ENCODE data around the gene MECP2.
"Not testable (repeated sequence)": the region's sequence is repeated elsewhere in the genome, so short reads cannot be mapped to it uniquely, and the experiment has no call there.

The MECP2 gene

DNA sequence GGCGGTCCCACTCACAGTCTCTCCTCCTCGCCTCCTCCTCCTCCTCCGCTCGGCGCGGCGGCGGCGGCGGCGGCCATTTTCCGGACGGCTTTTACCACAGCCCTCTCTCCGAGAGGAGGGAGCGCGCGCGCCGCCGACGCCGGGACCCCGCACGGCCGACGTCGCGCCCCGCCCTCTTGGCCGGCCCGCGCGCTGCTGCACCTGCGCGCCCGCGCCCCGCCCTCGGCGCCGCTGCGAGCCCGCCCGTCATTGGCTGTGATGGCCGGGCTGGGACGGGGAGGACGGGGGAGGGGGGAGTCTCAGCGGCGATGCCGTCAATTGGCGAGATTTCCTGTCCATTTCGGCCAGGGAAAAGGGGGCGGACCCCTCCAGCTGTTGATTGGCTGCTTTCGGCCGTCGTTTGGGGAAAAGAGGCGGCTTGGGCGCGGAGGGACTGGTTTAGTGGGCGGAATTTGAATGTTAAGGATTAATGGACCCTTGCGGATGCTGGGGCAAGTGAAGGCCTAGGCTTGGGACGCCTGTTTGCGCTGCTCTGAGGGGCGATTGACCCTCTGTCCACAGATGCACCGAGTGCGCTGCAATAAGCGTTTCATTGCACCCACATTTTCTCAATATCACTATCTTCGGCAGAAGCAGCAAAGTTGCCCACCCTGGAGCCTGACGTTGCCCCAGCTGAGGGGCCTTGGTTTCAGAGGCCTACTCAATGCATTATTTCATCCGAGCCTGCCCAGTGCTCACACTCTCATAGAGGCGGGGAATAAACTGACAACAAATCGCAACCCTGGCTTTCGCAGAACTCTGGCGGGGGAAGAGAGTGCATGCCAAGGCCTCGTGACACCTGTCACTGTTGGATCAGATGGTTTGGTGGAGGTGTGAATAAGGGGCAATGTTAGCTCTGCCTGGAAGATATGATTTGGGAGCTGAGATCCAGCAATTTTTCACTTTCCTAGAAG lies at the start of gene MECP2:
Gene MECP2, minus strand, starts transcription at position 129 of the 953 bp plus-strand sequence.
- Mint-ChIP-seq H3K27ac (peak within 1 kb of the TSS; percentile 99), H3K9me3 (no peaks in the 10 kb centered on the region), H3K27me3 (no peaks in the 10 kb centered on the region), H3K4me3 (peak within 1 kb of the TSS; percentile 95 to 98), H3K4me1 (peaks cover 52% of the 10 kb centered on the region)
- DNase-seq, result peak; percentile 88 to 90
- ATAC-seq, result peak; percentile 90

DNA sequence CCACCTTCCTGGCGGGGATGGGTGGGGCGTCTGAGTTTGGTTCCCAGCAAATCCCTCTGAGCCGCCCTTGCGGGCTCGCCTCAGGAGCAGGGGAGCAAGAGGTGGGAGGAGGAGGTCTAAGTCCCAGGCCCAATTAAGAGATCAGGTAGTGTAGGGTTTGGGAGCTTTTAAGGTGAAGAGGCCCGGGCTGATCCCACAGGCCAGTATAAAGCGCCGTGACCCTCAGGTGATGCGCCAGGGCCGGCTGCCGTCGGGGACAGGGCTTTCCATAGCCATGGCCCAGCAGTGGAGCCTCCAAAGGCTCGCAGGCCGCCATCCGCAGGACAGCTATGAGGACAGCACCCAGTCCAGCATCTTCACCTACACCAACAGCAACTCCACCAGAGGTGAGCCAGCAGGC lies 46.5 kb upstream of the MECP2 start, which contains the start of gene OPN1LW:
Gene OPN1LW, plus strand, starts transcription at position 234 of the 400 bp plus-strand sequence. Its CDS starts 41 bp downstream, at position 275.
- H3K4me1 Mint-ChIP-seq, ATAC-seq, H3K27ac Mint-ChIP-seq, DNase-seq, H3K9me3 Mint-ChIP-seq, H3K27me3 Mint-ChIP-seq, H3K4me3 Mint-ChIP-seq: not testable (repeated sequence)

DNA sequence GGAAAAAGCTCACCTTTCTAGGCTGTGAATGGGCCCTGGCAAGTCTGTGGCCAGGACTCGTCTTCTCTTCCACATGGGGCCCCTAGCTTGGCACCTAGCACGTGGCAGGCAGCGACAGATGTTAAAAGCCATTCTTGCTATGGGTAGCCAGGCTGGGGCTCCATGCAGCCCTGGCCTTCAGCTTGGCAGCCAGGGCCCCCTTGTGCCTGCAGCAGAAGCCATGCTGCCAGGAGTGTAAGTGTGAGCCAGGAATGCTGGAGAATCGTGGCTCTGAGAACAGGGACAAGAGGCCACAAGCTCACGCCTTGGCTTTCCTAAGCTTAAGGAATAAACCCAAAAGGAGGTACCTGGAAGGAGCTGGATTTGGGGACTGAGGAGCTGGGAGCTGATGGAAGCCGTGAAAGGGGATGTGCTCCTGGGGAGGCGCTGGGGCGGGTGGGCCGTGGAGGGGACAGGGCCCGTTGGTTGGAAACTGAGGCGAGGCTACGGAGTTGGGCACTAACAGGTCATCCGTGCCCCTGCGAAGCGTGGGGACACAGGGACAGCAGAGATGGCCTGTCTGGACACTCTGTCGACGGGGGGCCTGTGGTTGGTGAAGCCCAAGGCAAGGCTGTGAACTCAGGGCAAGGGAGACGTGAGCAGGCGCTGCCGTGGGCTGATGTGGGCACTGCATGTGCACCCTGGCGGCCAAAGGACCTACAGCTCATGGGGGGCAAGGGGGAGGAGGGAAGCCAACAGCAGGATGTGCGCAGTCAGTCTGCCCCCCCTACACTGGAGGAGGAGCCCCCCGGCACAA lies 45.6 kb upstream of the MECP2 start:
- no peaks in the 10 kb centered on the region for H3K4me1 Mint-ChIP-seq
- no peak overlapping the region for H3K27ac Mint-ChIP-seq
- no peaks in the 10 kb centered on the region for H3K27me3 Mint-ChIP-seq
- H3K9me3 Mint-ChIP-seq, result no peaks in the 10 kb centered on the region
- DNase-seq (no peak), ATAC-seq (no peak)
- no peak overlapping the region for H3K4me3 Mint-ChIP-seq

DNA sequence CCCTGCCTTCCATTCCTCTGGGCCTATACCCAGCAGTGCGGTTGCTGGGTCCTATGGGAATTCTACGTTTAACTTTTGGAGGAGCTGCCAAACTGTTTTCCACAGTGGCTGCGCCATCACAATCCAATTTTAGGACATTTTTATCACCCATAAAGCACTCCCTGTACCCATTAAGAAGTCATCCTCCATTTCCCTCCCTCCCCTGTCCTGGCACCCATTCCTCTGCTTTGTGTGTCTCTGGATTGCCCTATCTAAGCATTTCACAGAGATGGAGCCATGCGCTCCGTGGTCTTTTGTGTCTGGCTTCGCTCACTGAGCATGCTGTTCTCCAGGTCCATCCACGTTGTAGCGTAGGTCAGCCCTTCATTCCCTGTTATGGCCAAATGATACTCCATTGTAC lies 44.9 kb upstream of the MECP2 start:
- Mint-ChIP-seq H3K27ac (peak overlapping the region in 1 of 2 donors; percentile 19), H3K27me3 (no peaks in the 10 kb centered on the region), H3K9me3 (no peaks in the 10 kb centered on the region), H3K4me3 (no peak overlapping the region), H3K4me1 (no peaks in the 10 kb centered on the region)
- ATAC-seq (no peak), DNase-seq (no peak)

DNA sequence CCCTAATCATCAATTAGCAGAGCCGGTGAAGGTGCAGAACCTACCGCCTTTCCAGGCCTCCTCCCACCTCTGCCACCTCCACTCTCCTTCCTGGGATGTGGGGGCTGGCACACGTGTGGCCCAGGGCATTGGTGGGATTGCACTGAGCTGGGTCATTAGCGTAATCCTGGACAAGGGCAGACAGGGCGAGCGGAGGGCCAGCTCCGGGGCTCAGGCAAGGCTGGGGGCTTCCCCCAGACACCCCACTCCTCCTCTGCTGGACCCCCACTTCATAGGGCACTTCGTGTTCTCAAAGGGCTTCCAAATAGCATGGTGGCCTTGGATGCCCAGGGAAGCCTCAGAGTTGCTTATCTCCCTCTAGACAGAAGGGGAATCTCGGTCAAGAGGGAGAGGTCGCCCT lies 43.2 kb upstream of the MECP2 start:
- Mint-ChIP-seq H3K27me3 (no peaks in the 10 kb centered on the region), H3K27ac (no peak overlapping the region), H3K4me3 (no peak overlapping the region)

DNA sequence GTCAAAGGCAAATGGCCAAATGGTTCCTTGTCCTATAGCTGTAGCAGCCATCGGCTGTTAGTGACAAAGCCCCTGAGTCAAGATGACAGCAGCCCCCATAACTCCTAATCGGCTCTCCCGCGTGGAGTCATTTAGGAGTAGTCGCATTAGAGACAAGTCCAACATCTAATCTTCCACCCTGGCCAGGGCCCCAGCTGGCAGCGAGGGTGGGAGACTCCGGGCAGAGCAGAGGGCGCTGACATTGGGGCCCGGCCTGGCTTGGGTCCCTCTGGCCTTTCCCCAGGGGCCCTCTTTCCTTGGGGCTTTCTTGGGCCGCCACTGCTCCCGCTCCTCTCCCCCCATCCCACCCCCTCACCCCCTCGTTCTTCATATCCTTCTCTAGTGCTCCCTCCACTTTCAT lies 42.7 kb upstream of the MECP2 start:
- ATAC-seq (no peak), DNase-seq (no peak)
- H3K27ac Mint-ChIP-seq, result no peak overlapping the region
- no peaks in the 10 kb centered on the region for H3K27me3 Mint-ChIP-seq
- H3K4me3 Mint-ChIP-seq, result no peak overlapping the region
- no peaks in the 10 kb centered on the region for H3K9me3 Mint-ChIP-seq
- peaks cover 16% of the 10 kb centered on the region for H3K4me1 Mint-ChIP-seq

More for the DNA sequence above, 43.2 kb upstream of the MECP2 start:
- Mint-ChIP-seq H3K4me1 (peaks cover 13% of the 10 kb centered on the region), H3K9me3 (no peaks in the 10 kb centered on the region)
- DNase-seq (no peak), ATAC-seq (no peak)

DNA sequence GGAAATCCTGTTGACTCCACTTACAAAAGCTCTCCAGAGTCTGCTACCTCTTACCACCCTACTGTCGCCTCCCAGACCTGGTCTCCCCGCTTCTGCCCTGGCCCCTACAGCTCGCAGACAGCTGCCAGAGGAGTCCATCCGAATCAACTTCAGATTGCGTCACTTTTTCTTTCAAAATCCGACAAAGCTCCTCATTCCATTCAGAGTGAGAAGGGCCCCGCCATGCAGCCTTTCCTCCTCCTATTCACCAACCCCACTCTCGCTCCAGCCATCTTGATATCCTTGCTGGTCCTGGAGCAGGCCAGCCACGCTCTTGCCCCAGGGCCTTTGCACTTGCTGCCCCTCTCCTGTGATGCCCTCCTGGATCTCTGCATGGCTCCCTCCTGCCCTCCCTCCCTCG lies 41.3 kb upstream of the MECP2 start:
- H3K4me1 Mint-ChIP-seq, result peaks cover 16% of the 10 kb centered on the region
- no peak for ATAC-seq
- no peak for DNase-seq
- H3K4me3 Mint-ChIP-seq, result no peak overlapping the region
- H3K9me3 Mint-ChIP-seq, result no peaks in the 10 kb centered on the region
- H3K27ac Mint-ChIP-seq, result no peak overlapping the region
- no peaks in the 10 kb centered on the region for H3K27me3 Mint-ChIP-seq

DNA sequence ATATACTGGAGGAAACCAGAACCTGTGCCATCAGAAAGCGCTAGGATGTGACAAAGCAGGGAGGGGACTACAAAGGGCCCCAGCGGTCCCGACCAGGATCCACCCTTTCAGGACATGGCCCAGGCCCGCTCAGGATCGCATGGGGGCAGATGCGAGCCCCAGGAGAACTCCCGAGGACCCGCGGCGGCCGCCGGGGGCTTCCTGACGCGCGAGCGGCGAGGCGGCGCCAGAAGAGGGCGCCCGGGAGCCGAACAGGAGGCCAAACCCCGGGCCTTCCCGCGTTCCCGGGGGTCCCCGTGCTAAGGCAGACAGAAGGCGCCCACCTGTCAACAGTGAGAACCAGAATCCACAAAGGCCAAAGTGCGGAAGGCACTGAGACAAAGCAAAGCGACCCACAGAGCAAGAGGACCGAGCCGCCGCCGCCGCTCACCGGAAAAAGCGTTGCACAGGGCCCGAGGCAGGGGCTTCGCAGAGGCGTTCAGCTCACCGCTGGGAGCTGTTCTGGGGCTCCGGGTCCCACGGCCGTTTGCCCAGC lies 39.2 kb upstream of the MECP2 start:
- Mint-ChIP-seq H3K27ac (peak overlapping the region; percentile 94 to 97), H3K9me3 (no peaks in the 10 kb centered on the region), H3K4me3 (peak overlapping the region; percentile 84 to 89), H3K4me1 (peaks cover 16% of the 10 kb centered on the region), H3K27me3 (no peaks in the 10 kb centered on the region)
- DNase-seq (peak; percentile 68), ATAC-seq (peak; percentile 89)

DNA sequence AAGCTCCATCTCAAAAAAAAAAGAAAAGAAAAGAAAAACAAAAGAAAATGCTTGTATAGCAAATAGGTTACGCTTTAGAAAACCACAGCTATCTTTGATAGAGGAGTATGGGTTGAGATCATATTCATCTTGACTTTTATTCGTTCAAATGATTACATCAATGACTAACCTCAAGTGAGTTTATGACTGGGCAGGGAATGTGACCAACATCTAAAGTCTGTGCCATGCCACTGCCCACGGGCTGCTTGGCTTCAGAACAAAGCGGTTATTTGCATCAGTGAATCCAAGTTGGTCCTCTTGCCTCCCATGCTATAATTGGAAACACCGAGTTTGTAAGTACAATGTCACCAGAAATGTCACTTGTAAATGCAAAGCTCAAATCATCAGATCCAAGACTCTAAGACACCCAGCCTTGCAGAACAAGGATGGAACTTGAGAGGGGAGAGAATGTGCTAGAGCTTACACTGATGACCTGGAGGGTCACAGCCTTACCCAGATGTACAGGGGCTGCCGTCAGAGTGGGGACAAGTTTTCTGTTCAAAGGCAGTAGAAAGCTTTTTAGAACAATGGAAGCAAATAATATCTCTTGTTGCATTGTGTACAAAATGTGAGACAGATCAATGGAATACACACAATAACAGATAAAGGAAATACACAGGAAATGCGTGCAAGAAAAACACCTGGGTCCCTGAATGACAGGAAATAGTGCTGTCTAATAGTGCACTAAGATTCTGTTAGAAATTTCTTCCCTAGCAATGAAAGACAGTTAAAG lies 38.1 kb upstream of the MECP2 start:
- DNase-seq (no peak), ATAC-seq (peak; percentile 58)
- H3K9me3 Mint-ChIP-seq, result no peaks in the 10 kb centered on the region
- peak overlapping the region; percentile 70 to 84 for H3K4me3 Mint-ChIP-seq
- peak overlapping the region in 1 of 2 donors; percentile 95 for H3K27ac Mint-ChIP-seq
- peaks cover 16% of the 10 kb centered on the region for H3K4me1 Mint-ChIP-seq
- H3K27me3 Mint-ChIP-seq, result no peaks in the 10 kb centered on the region

DNA sequence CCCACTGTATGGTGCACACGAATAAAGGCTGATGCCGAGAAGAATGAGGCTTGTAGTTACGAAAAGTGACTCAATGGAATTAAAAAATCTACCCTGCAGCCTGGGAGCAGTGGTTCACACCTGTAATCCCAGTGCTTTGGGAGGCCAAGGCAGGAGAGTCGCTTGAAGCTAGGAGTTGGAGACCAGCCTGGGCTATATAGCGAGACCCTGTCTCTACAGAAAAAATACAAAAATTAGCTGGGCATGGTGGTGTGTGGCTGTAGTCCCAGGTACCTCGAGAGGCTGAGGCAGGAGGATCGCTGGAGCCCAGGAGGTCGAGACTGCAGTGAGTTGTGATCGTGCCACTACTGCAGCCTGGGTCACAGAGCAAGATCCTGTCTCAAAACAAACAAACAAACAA lies 34.8 kb upstream of the MECP2 start:
- Mint-ChIP-seq H3K27me3 (no peaks in the 10 kb centered on the region), H3K9me3 (no peaks in the 10 kb centered on the region), H3K4me1 (peaks cover 16% of the 10 kb centered on the region), H3K27ac (no peak overlapping the region), H3K4me3 (no peak overlapping the region)
- ATAC-seq, result no peak
- DNase-seq, result no peak

DNA sequence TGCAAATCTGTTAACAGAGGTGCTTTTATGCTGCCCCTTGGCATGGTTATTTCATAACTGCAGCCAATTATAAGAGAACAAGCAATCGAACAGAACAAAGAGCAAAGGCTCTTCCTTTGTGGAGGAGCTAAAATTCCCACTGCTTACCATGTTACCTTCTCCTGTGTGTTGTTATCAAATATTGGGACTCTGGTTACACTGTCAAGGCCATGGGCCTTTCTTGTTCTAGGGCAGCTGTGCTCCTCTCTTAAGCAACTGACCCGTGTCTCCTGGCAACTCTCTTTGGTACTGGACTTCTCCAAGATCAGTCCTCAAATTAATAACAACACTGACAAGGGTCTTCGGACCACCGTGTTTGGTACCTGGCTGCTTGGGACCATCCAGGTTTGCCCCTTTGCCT lies 34.4 kb upstream of the MECP2 start:
- Mint-ChIP-seq H3K9me3 (no peaks in the 10 kb centered on the region), H3K4me3 (no peak overlapping the region), H3K4me1 (peaks cover 16% of the 10 kb centered on the region), H3K27ac (no peak overlapping the region), H3K27me3 (no peaks in the 10 kb centered on the region)
- DNase-seq, result no peak
- ATAC-seq, result no peak

DNA sequence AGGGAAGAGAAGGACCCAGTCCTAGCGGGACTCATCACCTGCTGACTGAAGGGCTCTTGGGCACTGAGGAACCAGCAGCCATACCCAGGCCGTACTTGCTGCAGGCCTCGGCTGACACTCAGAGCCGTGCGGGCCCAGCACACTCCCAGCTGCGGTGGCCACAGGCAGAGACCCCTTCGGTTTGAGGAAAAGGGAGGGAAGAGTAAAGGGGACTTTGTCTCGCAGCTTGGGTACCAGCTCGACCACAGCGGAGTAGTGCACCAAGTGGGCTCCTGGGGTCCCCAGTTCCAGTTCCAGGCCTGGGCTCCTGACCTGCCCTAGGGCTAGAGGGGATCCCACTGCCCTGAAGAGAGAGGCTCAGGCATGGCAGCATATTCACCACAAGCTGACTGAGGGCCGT lies 28.6 kb upstream of the MECP2 start:
- H3K27me3 Mint-ChIP-seq, result no peaks in the 10 kb centered on the region
- DNase-seq, result no peak
- no peak overlapping the region for H3K4me3 Mint-ChIP-seq
- no peak for ATAC-seq
- no peak overlapping the region for H3K27ac Mint-ChIP-seq
- H3K4me1 Mint-ChIP-seq, result peaks cover 13% of the 10 kb centered on the region
- no peaks in the 10 kb centered on the region for H3K9me3 Mint-ChIP-seq

DNA sequence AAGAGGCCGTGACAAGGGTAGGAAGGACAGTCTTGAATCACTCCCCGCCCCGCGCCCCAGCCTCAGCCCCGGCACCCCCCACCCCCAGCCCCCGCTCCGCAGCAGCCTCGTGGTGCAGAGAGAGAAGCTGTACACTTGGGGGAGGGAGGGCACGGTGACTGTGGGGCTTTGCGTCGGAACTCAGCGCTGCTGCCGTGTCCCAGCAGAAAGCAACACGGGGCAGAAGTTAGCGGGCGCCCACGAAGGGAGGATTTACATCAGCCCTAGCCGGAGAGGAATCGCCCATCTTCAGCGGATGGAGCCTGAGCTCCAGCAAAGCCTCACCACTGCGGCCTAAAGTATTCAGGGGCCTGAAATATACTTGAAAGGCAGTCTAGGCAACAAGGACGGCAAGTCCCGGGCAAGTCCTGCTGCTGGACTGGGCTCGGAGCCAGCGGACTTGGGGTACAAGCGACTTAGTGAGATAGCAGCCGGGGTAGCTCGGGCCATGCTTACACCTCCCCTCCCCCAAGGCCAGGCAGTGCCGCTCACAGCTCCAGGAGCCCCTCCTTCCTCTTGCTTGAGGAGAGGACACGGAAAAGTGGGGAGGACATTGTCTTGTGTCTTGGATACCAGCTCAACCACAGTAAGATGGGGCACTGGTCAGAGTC lies 28.0 kb upstream of the MECP2 start:
- Mint-ChIP-seq H3K9me3 (no peaks in the 10 kb centered on the region), H3K27me3 (no peaks in the 10 kb centered on the region), H3K27ac (peak overlapping the region in 1 of 2 donors; percentile 19), H3K4me1 (peaks cover 13% of the 10 kb centered on the region), H3K4me3 (no peak overlapping the region)
- no peak for ATAC-seq
- peak in 1 of 2 donors; percentile 8 for DNase-seq

DNA sequence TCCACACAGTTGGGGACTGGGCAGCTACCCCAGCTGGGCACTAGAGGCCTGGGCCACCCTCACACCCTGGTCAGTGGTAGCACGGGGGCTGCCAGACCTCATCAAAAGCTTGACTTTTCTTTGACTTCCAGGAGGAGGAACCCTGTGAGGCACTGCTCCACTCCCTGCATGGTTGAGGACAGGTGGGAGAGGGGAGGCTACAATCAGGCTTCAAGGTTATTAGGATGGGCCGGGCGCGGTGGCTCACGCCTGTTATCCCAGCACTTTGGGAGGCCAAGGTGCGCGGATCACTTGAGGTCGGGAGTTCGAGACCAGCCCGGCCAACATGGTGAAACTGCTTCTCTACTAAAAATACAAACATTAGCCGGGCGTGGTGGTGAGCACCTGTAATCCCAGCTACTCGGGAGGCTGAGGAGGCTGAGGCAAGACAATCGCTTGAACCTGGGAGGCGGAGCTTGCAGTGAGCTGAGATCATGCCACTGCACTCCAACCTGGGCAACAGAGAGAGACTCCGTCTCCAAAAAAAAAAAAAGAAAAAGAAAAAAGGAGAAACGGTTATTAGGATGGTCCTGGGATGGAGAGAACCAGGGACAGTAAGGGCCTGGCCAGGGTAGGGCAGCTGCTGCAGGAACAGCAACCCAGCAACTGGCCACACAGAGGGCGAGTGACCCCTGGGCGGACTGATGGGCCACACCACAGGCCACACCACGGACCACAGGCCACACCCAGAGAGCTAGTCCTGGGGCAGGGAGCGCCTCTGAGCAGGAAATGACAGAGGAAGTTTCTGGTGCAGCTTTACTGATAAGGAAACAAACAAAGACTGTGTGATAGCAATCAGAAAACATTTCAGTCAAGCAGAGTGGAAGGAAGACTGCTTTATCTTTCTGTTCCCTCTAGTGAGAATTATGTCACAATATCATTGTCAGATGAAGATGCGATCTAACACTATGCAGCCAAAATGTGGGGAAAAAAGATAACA lies 26.0 kb upstream of the MECP2 start:
- H3K27ac Mint-ChIP-seq, result peak overlapping the region; percentile 66 to 74
- H3K4me3 Mint-ChIP-seq, result peak overlapping the region; percentile 19 to 35

More for the DNA sequence above, 26.0 kb upstream of the MECP2 start:
- Mint-ChIP-seq H3K4me1 (peaks cover 13% of the 10 kb centered on the region), H3K9me3 (no peaks in the 10 kb centered on the region), H3K27me3 (no peaks in the 10 kb centered on the region)
- peak; percentile 64 for ATAC-seq
- peak in 1 of 2 donors; percentile 10 for DNase-seq
